ENCODE results near the gene HES5. TPM values are rescaled to one million over a fixed set of nuclear protein-coding genes. Genes with fewer than 3 reads are reported as not detected.
"Not testable (repeated sequence)": the region's sequence is repeated elsewhere in the genome, so short reads cannot be mapped to it uniquely, and the experiment has no call there.

The HES5 gene
- total RNA-seq, 2 experiments from 2014 or later = not detected

DNA sequence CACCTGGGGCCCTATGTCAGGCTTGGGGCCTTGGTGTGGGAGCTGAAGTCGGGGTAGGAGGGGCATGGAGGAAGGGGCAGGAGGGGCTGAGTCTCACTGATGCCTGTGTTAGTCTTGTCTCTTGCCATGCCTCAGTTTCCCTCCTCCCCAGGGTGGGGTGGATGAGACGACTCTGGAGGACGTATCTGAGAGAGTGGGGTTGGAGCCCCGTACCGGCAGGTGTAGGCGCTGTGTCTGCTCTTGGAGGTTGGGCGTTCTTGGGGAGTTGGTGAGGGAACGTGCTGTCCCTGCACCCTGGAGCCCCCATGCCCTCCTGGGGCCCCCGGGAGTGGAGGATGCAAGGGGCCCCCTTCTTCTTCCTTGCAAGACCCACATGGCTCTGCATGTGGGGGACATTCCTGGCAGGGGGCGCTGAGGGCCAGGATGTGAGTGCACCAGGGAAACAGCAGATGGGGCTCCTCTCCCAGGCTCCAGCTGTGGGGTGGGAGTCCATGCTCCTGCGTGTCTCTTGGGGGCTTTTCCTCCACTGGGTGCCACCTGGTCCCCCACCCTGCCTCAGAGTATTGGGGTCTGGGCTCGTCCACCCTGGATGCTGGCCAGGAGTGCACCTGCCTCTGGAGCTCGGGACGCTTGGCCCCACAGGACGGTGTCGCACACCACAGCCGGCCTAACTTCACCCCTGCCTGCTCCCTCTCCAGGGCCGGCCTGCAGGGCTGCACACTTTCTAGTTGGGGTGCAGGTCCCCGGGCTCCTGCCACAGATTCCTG is 24.7 kb upstream of the HES5 start:
- CTCF ChIA-PET = interaction anchor here (0.9 to 2.4 kb wide), 5 partner anchors 16 to 32 kb away, joined by 3 to 28 read pairs (median 4); no protein-coding TSS in a partner anchor
- Mint-ChIP-seq H3K27me3 (no peaks in the 10 kb centered on the region), H3K27ac (peak overlapping the region; percentile 99), H3K9me3 (no peaks in the 10 kb centered on the region), H3K4me1 (ENCODE audit: low read depth) (peaks cover 38% of the 10 kb centered on the region), H3K36me3 (ENCODE audit: low read depth) (peaks cover 23% of the 10 kb centered on the region), H3K4me3 (peak overlapping the region; percentile 99)
- DNase-seq = peak; percentile 82
- POLR2A ChIA-PET = interaction anchor here (1.3 to 5.7 kb wide), 7 partner anchors 12 to 145 kb away, joined by 3 to 100 read pairs (median 10); partner anchors contain the start of gene PRXL2B
- intact Hi-C loops (cut with micrococcal nuclease) = loop anchor here (10.0 kb wide), 1 partner anchor 90 kb away; no protein-coding TSS in a partner anchor
- TF ChIP-seq, protein P1, sequence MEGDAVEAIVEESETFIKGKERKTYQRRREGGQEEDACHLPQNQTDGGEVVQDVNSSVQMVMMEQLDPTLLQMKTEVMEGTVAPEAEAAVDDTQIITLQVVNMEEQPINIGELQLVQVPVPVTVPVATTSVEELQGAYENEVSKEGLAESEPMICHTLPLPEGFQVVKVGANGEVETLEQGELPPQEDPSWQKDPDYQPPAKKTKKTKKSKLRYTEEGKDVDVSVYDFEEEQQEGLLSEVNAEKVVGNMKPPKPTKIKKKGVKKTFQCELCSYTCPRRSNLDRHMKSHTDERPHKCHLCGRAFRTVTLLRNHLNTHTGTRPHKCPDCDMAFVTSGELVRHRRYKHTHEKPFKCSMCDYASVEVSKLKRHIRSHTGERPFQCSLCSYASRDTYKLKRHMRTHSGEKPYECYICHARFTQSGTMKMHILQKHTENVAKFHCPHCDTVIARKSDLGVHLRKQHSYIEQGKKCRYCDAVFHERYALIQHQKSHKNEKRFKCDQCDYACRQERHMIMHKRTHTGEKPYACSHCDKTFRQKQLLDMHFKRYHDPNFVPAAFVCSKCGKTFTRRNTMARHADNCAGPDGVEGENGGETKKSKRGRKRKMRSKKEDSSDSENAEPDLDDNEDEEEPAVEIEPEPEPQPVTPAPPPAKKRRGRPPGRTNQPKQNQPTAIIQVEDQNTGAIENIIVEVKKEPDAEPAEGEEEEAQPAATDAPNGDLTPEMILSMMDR (IDR thresholded peaks at IDR 0.05) = peak; percentile 69
- peak; percentile 27 for ATAC-seq

DNA sequence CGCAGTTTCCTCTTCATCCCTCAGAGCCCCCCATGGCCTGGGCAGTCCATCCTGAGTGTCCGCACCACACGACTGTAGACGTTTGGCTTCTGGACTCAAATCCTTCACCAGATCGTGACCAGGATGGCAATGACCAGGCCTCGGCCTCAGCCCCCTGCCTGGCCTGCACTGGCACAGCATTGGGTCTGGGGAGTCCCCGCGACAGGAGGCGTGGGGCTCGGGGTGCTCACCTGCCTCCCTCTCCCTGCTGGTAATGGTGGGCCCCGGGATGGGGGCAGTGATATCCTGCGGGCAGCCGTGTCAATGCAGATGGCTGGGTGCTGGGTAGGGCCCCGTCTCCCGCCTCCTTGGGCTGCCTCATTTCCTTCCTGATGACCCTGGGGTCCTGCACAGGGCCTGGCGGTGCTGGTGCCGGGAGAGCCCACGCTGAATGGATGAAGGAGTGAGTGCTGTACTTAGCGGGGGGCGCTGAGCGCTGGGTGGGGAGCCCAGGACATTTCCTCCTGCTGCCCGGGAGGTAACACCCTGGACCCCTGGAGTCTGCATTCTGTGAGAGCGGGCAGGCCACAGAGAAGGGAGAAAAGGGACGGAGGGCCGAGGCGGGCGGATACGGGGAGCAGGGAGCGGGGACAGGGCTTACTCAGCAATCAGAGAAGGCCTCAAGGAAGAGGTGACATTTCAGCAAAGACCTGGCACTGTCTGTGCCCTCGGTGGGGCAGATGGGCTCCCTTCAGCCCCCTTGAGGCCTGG is 24.0 kb upstream of the HES5 start:
- Mint-ChIP-seq H3K4me3 (peak overlapping the region; percentile 99), H3K4me1 (ENCODE audit: low read depth) (peaks cover 43% of the 10 kb centered on the region), H3K36me3 (ENCODE audit: low read depth) (peaks cover 23% of the 10 kb centered on the region), H3K9me3 (no peaks in the 10 kb centered on the region), H3K27ac (peak overlapping the region; percentile 99), H3K27me3 (no peaks in the 10 kb centered on the region)
- intact Hi-C loops (cut with micrococcal nuclease) = loop anchor here (10.0 kb wide), 1 partner anchor 91 kb away; no protein-coding TSS in a partner anchor
- ChIA-PET POLR2A (interaction anchor here (5.7 kb wide), 1 partner anchor 31 kb away, joined by 100 read pairs; the partner anchor contains the start of gene PRXL2B), CTCF (no interaction called here)
- ATAC-seq = no peak
- no peak for DNase-seq
- TF ChIP-seq, protein P1 (IDR thresholded peaks at IDR 0.05) = no peak

DNA sequence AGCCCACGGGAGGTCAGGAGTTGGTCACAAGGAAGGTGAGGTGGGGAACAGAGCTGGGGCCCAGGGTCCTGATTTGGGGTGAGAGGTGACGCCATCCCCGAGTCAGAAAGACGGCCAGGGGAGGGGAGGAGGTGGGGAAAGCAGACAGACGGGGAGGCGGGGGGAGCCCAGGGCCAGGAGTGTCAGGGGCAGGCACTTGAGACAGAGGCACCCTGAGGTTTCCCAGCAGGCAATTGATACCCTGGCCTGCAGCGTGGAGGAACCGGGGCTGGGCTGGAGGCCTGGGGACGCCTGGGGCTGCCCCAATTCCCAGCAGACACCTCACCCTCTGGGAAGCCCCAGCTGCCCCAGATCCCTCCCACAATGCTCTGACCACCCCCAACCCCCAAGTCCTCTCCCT is 23.0 kb upstream of the HES5 start:
- H3K27ac Mint-ChIP-seq, POLR2A ChIA-PET, DNase-seq, CTCF ChIA-PET, H3K27me3 Mint-ChIP-seq, H3K4me3 Mint-ChIP-seq, H3K9me3 Mint-ChIP-seq, ATAC-seq: not testable (repeated sequence)
- H3K36me3 Mint-ChIP-seq (ENCODE audit: low read depth) = peaks cover 18% of the 10 kb centered on the region
- intact Hi-C loops (cut with micrococcal nuclease) = loop anchor here (10.0 kb wide), 1 partner anchor 92 kb away; no protein-coding TSS in a partner anchor
- H3K4me1 Mint-ChIP-seq (ENCODE audit: low read depth) = peaks cover 42% of the 10 kb centered on the region

DNA sequence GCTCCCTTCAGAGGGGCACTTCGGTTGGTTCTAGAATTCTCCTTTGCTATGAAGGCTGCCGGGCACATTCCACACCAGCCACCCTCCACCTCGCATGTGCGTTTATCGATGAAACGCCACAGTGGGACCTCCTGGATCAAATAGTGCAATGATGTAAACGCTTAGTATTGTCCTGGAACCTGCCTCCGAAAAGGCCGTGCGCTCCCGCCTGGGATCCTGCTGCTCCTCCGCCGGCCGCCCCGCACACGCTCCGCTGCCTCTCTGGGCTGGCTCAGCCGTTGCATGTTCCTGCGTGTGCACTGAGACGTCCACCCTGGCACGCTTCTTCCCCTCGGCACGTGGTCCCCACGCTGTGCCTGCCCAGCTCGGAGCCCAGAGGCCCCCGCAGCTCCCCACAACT is 22.1 kb upstream of the HES5 start:
- ChIA-PET POLR2A (interaction anchor here (0.8 kb wide), 1 partner anchor 33 kb away, joined by 6 read pairs; no protein-coding TSS in a partner anchor), CTCF (no interaction called here)
- H3K27ac Mint-ChIP-seq = no peak overlapping the region
- H3K9me3 Mint-ChIP-seq = no peaks in the 10 kb centered on the region
- no peaks in the 10 kb centered on the region for H3K27me3 Mint-ChIP-seq
- H3K4me3 Mint-ChIP-seq = no peak overlapping the region
- peaks cover 35% of the 10 kb centered on the region for H3K4me1 Mint-ChIP-seq (ENCODE audit: low read depth)
- intact Hi-C loops (cut with micrococcal nuclease) = loop anchor here (10.0 kb wide), 1 partner anchor 93 kb away; no protein-coding TSS in a partner anchor
- TF ChIP-seq, protein P1 (IDR thresholded peaks at IDR 0.05) = no peak
- peaks cover 12% of the 10 kb centered on the region for H3K36me3 Mint-ChIP-seq (ENCODE audit: low read depth)
- ATAC-seq (no peak), DNase-seq (no peak)

DNA sequence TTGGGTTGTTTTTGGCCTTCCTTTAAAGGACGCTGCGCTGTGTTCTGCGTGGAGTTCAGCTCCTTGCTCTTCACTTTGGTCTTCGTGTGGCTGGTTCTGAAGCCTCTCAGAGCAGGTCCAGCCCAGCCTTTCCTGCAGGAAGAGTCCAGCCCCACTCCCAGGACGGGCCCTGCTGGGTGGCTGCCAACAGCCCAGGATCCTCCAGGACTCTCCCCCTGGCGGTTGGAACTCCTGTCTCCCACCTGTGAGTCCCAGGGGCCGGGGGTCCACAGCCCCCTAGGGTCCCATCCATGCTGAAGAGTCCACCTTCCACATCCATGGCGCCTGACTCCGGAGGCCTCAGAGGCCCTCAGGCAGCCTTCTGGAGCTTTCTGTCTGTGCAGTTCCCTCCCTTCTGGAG is 21.5 kb upstream of the HES5 start:
- peaks cover 35% of the 10 kb centered on the region for H3K4me1 Mint-ChIP-seq (ENCODE audit: low read depth)
- peak overlapping the region; percentile 15 for H3K27ac Mint-ChIP-seq
- POLR2A ChIA-PET = interaction anchor here (0.8 kb wide), 1 partner anchor 33 kb away, joined by 6 read pairs; no protein-coding TSS in a partner anchor
- H3K27me3 Mint-ChIP-seq; ATAC-seq; DNase-seq; H3K36me3 Mint-ChIP-seq (ENCODE audit: low read depth); H3K4me3 Mint-ChIP-seq; CTCF ChIA-PET; H3K9me3 Mint-ChIP-seq: not testable (repeated sequence)
- intact Hi-C loops (cut with micrococcal nuclease) = loop anchor here (10.0 kb wide), 1 partner anchor 93 kb away; no protein-coding TSS in a partner anchor

DNA sequence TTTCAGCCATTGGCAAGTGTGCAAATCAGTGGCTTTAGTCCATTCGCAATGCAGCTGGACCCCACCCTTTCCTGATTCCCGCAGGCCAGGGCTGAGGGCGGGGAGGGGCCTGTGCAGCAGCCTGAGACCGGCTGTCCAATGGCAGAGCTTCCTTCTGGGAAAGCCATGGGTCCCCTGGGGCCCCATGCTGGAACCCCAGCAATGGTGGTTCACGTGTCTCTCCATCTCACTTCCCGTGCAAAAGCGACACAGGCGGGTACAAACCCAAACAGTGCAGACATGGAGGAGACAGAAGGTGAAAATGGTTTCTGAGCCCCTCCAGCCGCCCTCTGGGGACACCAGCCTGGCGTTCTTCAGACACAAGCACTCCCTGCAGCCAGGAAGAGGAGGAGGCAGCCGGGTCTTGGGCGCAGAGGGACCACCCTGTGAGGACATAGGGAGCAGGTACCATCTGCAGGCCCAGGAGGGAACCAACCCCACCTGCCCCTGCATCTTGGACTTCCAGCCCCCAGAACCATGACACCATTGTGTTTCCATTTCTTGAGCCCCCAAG is 20.3 kb upstream of the HES5 start:
- Mint-ChIP-seq H3K27ac (peak overlapping the region; percentile 98), H3K4me1 (ENCODE audit: low read depth) (peaks cover 35% of the 10 kb centered on the region)
- CTCF ChIA-PET; H3K9me3 Mint-ChIP-seq; POLR2A ChIA-PET; H3K4me3 Mint-ChIP-seq; ATAC-seq; H3K36me3 Mint-ChIP-seq (ENCODE audit: low read depth); DNase-seq; H3K27me3 Mint-ChIP-seq: not testable (repeated sequence)
- intact Hi-C loops (cut with micrococcal nuclease) = loop anchor here (10.0 kb wide), 1 partner anchor 94 kb away; no protein-coding TSS in a partner anchor

DNA sequence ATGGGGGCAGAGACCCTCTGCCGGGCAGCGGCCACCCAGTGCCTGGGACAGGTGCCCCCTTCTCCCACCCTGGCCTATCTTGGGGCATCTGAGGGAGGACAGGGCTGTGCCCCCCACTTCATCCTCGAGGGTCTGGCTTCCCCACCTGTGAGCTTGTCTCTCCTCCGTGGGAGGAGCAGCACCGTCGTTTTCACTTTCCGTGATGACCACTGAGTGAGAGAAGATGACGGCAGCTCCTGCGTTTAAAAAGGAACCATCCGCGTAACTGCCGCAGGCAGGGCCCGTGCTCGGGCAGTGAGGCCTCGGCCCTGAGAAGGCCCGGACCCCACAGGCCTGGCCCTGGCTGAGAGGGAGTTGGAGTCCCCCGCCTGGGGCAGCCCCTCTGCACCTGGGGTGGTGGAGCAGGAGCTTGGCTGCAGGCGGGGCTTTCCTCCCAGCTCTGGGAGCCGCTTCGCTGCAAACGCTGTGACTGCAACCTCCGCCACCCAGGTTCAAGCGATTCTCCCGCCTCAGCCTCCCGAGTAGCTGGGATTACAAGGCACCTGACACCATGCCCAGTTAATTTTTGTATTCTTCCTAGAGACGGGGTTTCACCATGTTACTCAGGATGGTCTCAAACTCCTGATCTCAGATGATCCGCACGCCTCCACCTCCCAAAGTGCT is 19.4 kb upstream of the HES5 start:
- Mint-ChIP-seq H3K4me3 (peak overlapping the region; percentile 83), H3K27ac (peak overlapping the region; percentile 98), H3K4me1 (ENCODE audit: low read depth) (peaks cover 30% of the 10 kb centered on the region)
- intact Hi-C loops (cut with micrococcal nuclease) = loop anchor here (5.0 to 10.0 kb wide), 3 partner anchors 38 to 137 kb away; partner anchors contain the start of genes PEX10 and PRXL2B
- DNase-seq; H3K36me3 Mint-ChIP-seq (ENCODE audit: low read depth); H3K9me3 Mint-ChIP-seq; ATAC-seq; H3K27me3 Mint-ChIP-seq: not testable (repeated sequence)
- ChIA-PET POLR2A (interaction anchor here (1.3 to 8.3 kb wide), 3 partner anchors 8 to 36 kb away, joined by 4 to 138 read pairs (median 39); partner anchors contain the start of genes HES5, PANK4 and PRXL2B), CTCF (interaction anchor here (0.9 to 2.8 kb wide), 6 partner anchors 9 to 355 kb away, joined by 3 to 11 read pairs (median 3); partner anchors contain the start of gene FAAP20)
